GM21786 (cell line): ENCODE results near the gene RAB41.
"Not testable (repeated sequence)": the region's sequence is repeated elsewhere in the genome, so short reads cannot be mapped to it uniquely, and the experiment has no call there.

Source experiments
- ATAC-seq: cut with Tn5 transposase; IDR thresholded peaks from one replicate; pipeline ENCODE4 v1.9.1; 2021; ENCODE audit not compliant: unreplicated experiment

Gene RAB41

GRCh38 chrX:70281951-70282350, at the start of gene RAB41:
TSS of gene RAB41 (plus strand) at chrX:70282172. CDS start at chrX:70282218, 46 bp downstream.
- no peak for ATAC-seq

GRCh38 chrX:70234355-70234754, 47.6 kb upstream of the RAB41 start, which contains the start of gene AWAT1:
TSS of gene AWAT1 (plus strand) at chrX:70234655. CDS start at chrX:70234696, 41 bp downstream.
- no peak for ATAC-seq

GRCh38 chrX:70240751-70241150, 41.2 kb upstream of the RAB41 start:
- ATAC-seq, result no peak

GRCh38 chrX:70241501-70241900, 40.5 kb upstream of the RAB41 start:
- ATAC-seq, result no peak

- ATAC-seq, result not testable (repeated sequence)
Measured at GRCh38 chrX:70243601-70244000, 38.4 kb upstream of the RAB41 start.

- ATAC-seq, result no peak
Measured at GRCh38 chrX:70244881-70245280, 37.1 kb upstream of the RAB41 start.

GRCh38 chrX:70247252-70247651, 34.7 kb upstream of the RAB41 start:
- ATAC-seq, result no peak

- no peak for ATAC-seq
Measured at GRCh38 chrX:70252491-70252890, 29.5 kb upstream of the RAB41 start.

GRCh38 chrX:70253377-70254062, 28.5 kb upstream of the RAB41 start:
- ATAC-seq, result no peak

- no peak for ATAC-seq
Measured at GRCh38 chrX:70254063-70254400, 27.9 kb upstream of the RAB41 start.

- no peak for ATAC-seq
Measured at GRCh38 chrX:70254909-70255308, 27.1 kb upstream of the RAB41 start.

- no peak for ATAC-seq
Measured at GRCh38 chrX:70255452-70255851, 26.5 kb upstream of the RAB41 start.

GRCh38 chrX:70257423-70258288, 24.3 kb upstream of the RAB41 start:
- no peak for ATAC-seq

GRCh38 chrX:70260104-70260503, 21.9 kb upstream of the RAB41 start, which contains the start of gene P2RY4:
TSS of gene P2RY4 (minus strand) at chrX:70260204. CDS start at chrX:70259624, 580 bp downstream.
- no peak for ATAC-seq

GRCh38 chrX:70262952-70263567, 18.9 kb upstream of the RAB41 start:
- peak; percentile 84 for ATAC-seq

- ATAC-seq, result no peak
Measured at GRCh38 chrX:70264784-70265183, 17.2 kb upstream of the RAB41 start.

- no peak for ATAC-seq
Measured at GRCh38 chrX:70268034-70268433, 13.9 kb upstream of the RAB41 start, which contains the start of gene ARR3. TSS of gene ARR3 (plus strand) at chrX:70268334. CDS start at chrX:70269386, 1,052 bp downstream.

GRCh38 chrX:70274029-70274428, 7.9 kb upstream of the RAB41 start:
- not testable (repeated sequence) for ATAC-seq

GRCh38 chrX:70279081-70279480, 2.9 kb upstream of the RAB41 start:
- no peak for ATAC-seq

- ATAC-seq, result no peak
Measured at GRCh38 chrX:70280573-70280972, 1.4 kb upstream of the RAB41 start.

- no peak for ATAC-seq
Measured at GRCh38 chrX:70289168-70289792, 7.3 kb downstream of the RAB41 start.
